ENCODE data around the gene TAF13. TPM values are rescaled to one million over a fixed set of nuclear protein-coding genes. Genes with fewer than 3 reads are reported as not detected.
A peak's percentile ranks its signal among the peaks of the same experiment; 100 is the strongest.

Gene TAF13
- total and polyA plus RNA-seq, 9 of the 15 experiments (the other 6 are each of a cell fraction or from before 2014, with no cell fraction given), result 14.9 to 77.2 (median 38.7) TPM

GRCh38 chr1:109075531-109076490 is at the start of gene TAF13 (continued):
- TF ChIP-seq TCF15 (CRISPR knock-in tag; IDR thresholded peaks at IDR 0.05) (no peak), MTF1 (CRISPR knock-in tag; IDR thresholded peaks at IDR 0.05; ENCODE audit: borderline replicate concordance) (no peak), BRD4 (IDR thresholded peaks at IDR 0.05) (no peak; the same call in 1 of the 2 replicates), ETV5 (CRISPR knock-in tag; IDR thresholded peaks at IDR 0.05; ENCODE audit: low read depth) (peak; percentile 97), JUN (IDR thresholded peaks at IDR 0.05; ENCODE audit: borderline replicate concordance, low read depth, low read length) (0 out of 2 replicates have a peak, but pooled peaks have one; percentile 54), JUN (CRISPR knock-in tag; IDR thresholded peaks at IDR 0.05; ENCODE audit: borderline replicate concordance) (no peak; the same call in 1 of the 2 replicates), HDGF (IDR thresholded peaks at IDR 0.05) (no peak), RAD21 (CRISPR knock-in tag; conservative IDR thresholded peaks at IDR 0.05 in 1 of 2, IDR thresholded peaks at IDR 0.05 in 1 of 2) (0 out of 4 replicates have a peak, but pooled peaks of 1 of the 2 experiments have one; percentile 13), E4F1 (CRISPR knock-in tag; IDR thresholded peaks at IDR 0.05; ENCODE audit: borderline replicate concordance) (peak; percentile 95), RFX1 (IDR thresholded peaks at IDR 0.05) (peak; percentile 27; the same call in 1 of the 2 replicates), ZNF140 (CRISPR knock-in tag; IDR thresholded peaks at IDR 0.05) (no peak), ZBED1 (IDR thresholded peaks at IDR 0.05) (peak; percentile 86; the same call in 1 of the 2 replicates), HOMEZ (CRISPR knock-in tag; IDR thresholded peaks at IDR 0.05) (no peak), KLF1 (tag; IDR thresholded peaks at IDR 0.05) (no peak), ZZZ3 (IDR thresholded peaks at IDR 0.05) (no peak; the same call in 1 of the 2 replicates), MCM5 (IDR thresholded peaks at IDR 0.05; ENCODE audit: low read depth) (no peak), ZNF830 (CRISPR knock-in tag; IDR thresholded peaks at IDR 0.05) (no peak), FOSL1 (tag; conservative IDR thresholded peaks at IDR 0.05) (0 out of 2 replicates have a peak, but pooled peaks have one; percentile 25), ZNF354B (CRISPR knock-in tag; IDR thresholded peaks at IDR 0.05) (no peak), ZNF766 (CRISPR knock-in tag; conservative IDR thresholded peaks at IDR 0.05) (0 out of 2 replicates have a peak, but pooled peaks have one; percentile 19), ILK (tag; IDR thresholded peaks at IDR 0.05; ENCODE audit: borderline replicate concordance, low read depth) (no peak), POLR2G (IDR thresholded peaks at IDR 0.05; ENCODE audit: low read depth, low read length) (peak; percentile 93)
- TF ChIP-seq, protein P1, sequence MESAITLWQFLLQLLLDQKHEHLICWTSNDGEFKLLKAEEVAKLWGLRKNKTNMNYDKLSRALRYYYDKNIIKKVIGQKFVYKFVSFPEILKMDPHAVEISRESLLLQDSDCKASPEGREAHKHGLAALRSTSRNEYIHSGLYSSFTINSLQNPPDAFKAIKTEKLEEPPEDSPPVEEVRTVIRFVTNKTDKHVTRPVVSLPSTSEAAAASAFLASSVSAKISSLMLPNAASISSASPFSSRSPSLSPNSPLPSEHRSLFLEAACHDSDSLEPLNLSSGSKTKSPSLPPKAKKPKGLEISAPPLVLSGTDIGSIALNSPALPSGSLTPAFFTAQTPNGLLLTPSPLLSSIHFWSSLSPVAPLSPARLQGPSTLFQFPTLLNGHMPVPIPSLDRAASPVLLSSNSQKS (CRISPR knock-in tag; IDR thresholded peaks at IDR 0.05), result no peak
